MG63 (cell line): Measurements from ENCODE around the gene ZMYM1. TPM values are rescaled to one million over a fixed set of nuclear protein-coding genes. Genes with fewer than 3 reads are reported as not detected.
"Not testable (repeated sequence)": the region's sequence is repeated elsewhere in the genome, so short reads cannot be mapped to it uniquely, and the experiment has no call there.

Experiments
- DNase-seq: peaks from one replicate; pipeline ENCODE4 v3.0.0-alpha.2; 2020
- H3K27me3 ChIP-seq: fragments of 250-450 bp; sonication (Bioruptor Pico); 2 replicates; pipeline ENCODE4 v1.5.1; 2020; ENCODE audit warnings: mild to moderate bottlenecking, moderate library complexity
- H3K36me3 ChIP-seq: fragments of 250-450 bp; sonication (Bioruptor Pico); 2 replicates; pipeline ENCODE4 v1.5.1; 2020; ENCODE audit warnings: mild to moderate bottlenecking, moderate library complexity
- H3K4me3 ChIP-seq: fragments of 250-450 bp; sonication (Bioruptor Pico); 2 replicates; pipeline ENCODE4 v1.5.1; 2020; ENCODE audit warnings: mild to moderate bottlenecking, moderate library complexity
- H3K9me3 ChIP-seq: fragments of 250-450 bp; sonication (Bioruptor Pico); 2 replicates; pipeline ENCODE4 v1.5.1; 2020; ENCODE audit warnings: mild to moderate bottlenecking, moderate library complexity
- total RNA-seq: library from RNA; depleted of rRNA; stranded (reverse); fragments of >200 nt; shearing (Covaris generic); gene quantifications from 2 replicates; pipeline ENCODE4 v1.2.3, GENCODE V29; 2014; ENCODE audit warnings: low replicate concordance; rRNA removed

ZMYM1 gene
- total RNA-seq: 11.1 and 28.1 TPM in 2 replicates

DNA sequence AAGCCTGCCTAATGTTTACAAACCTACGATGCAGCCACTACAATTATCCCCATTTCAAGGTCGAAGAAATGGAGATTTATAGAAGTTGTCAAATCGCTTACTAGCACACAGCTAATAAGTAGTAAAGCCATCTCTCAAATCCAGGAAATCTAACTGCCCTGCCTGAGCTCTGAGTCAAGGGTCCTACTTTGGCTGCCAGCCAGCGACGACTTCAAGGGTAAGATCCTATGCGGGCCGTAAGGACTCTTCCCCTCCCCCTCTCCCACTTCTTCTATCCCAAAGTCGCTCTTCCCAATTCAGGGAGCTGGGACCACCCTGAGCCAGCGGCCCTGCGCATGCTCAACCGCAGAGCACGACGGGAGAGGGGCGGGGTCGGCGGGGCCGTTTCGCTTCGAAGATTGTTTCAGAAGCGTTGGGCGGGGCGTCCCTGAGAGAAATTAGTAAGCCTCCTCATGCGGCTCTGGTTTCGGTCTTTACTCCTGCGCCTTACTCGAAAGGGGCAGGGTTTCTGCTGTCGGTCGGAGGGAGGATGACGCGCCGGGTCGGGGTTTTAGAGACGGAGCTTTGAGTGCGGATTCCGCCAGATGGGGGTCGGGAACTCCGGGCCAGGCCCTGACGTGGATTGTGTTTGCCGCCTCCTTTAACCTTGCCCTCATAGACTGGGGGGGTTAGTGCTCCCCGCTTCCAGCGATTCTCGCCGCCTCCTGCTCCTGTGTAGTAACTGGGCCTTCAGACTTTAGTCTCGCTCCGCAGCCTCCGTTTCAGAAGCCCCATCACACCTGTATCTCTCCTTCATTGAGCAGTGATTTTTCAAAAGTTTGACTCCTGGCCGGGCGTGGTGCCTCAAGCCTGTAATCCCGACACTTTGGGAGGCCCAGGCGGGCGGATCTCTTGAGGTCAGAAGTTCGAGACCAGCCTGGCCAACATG is at the start of gene ZMYM1:
Gene ZMYM1 (plus strand): TSS at position 383 of the 928 bp plus-strand sequence. CDS start 14,603 bp downstream, outside the sequence.
- peak; percentile 90 for DNase-seq
- Histone ChIP-seq H3K9me3 (peaks cover 2% of the 10 kb centered on the region; the same call in 1 of the 2 replicates), H3K36me3 (peaks cover 16% of the 10 kb centered on the region), H3K4me3 (peak within 1 kb of the TSS; percentile 69), H3K27me3 (no peaks in the 10 kb centered on the region)

DNA sequence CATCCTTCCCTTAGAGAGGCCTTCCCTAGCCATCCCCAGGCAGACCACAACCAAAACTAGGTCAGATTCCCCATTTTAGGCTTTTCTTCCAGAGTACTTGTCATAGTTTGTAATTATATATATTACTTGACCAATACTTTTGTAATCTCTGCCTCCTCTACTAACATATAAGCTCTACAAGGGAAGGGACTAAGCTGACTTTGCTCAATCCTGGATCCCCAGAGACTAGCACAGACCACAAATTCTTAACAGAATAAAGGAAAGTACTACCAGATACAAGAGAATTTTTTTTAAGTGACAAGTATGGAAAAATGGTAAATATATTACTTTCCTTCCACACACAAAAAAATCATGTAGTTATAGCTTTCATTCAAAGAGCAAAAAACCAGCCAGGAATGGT is 49.4 kb upstream of the ZMYM1 start:
- peaks cover 3% of the 10 kb centered on the region for H3K36me3 ChIP-seq
- peaks cover 13% of the 10 kb centered on the region for H3K9me3 ChIP-seq
- no peak for DNase-seq
- H3K27me3 ChIP-seq: no peaks in the 10 kb centered on the region
- no peak overlapping the region; the same call in 1 of the 2 replicates for H3K4me3 ChIP-seq

DNA sequence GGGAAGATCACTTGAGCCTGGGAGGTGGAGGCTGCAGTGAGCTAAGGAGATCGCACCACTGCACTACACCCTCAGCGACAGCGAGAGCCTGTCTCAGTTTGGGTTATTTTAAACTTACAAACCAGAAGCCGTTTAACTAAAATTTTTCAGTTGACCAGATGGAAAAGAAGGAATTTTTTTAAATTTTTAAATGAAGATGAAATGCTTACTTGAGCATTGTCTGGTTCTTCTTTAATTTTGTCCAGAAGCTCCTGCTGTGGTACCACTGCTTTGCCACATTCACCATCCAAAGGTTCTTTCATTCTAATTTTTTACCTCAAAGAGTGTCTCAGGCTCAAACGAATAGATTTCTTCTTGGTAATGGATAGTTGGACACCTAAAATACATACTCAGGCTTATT is 48.8 kb upstream of the ZMYM1 start:
- DNase-seq: no peak
- H3K4me3 ChIP-seq: peak overlapping the region; percentile 72
- H3K9me3 ChIP-seq: peaks cover 13% of the 10 kb centered on the region
- H3K36me3 ChIP-seq: peaks cover 3% of the 10 kb centered on the region
- no peaks in the 10 kb centered on the region for H3K27me3 ChIP-seq

DNA sequence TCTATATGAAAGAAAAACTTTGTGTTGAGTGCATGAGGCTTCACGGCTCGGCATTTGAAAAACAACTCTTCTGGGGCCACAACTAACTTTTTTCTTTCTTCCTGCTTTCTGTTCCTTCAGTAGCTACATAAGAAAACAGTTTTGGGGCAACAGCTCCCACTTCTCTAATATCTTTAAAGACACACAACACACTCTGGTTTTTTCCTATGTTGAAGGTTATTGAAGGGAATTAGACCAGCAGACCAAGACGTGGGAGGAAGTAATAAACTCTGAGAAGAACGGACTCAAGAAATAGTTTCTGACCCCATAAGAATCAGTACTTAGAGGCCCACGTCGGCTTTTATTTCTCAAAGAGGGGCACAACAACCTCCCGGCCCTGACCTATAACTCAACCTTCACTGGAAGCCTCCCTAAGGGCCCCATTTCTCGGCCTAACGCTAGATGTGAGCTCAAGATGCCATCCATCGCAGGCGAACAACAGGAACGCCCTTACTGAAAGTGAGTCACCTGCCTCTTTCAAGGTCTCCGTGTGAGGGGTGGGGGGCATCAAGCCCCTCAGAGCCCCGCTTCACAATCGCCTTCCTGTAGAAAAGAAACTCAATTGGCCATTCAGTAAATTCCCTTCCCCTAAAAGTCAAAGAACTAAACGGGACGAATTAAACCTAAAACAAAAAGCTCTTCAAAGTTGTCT is 48.3 kb upstream of the ZMYM1 start:
- no peaks in the 10 kb centered on the region for H3K27me3 ChIP-seq
- peak; percentile 35 for DNase-seq
- peaks cover 3% of the 10 kb centered on the region for H3K36me3 ChIP-seq
- peaks cover 13% of the 10 kb centered on the region for H3K9me3 ChIP-seq
- peak overlapping the region; percentile 72 for H3K4me3 ChIP-seq

DNA sequence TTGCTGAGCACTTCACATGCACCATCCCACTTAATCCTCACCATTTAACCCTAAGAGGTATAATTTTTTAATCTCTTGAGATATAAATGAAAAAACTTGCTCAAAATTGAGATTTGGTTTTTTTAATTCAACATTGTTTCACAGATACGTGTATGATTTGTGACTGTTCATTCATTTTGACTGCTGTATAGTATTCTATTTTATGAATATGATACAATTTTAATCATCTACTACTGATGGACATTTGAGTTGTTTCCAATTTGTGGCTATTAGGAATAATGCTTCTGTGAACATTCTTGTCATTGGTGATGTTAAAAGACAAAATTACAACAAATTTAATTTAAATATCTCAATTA is 46.8 kb upstream of the ZMYM1 start:
- Histone ChIP-seq H3K36me3 (peaks cover 3% of the 10 kb centered on the region; the same call in 1 of the 2 replicates), H3K9me3 (peaks cover 13% of the 10 kb centered on the region), H3K27me3 (no peaks in the 10 kb centered on the region), H3K4me3 (peak overlapping the region; percentile 72)
- DNase-seq: no peak

DNA sequence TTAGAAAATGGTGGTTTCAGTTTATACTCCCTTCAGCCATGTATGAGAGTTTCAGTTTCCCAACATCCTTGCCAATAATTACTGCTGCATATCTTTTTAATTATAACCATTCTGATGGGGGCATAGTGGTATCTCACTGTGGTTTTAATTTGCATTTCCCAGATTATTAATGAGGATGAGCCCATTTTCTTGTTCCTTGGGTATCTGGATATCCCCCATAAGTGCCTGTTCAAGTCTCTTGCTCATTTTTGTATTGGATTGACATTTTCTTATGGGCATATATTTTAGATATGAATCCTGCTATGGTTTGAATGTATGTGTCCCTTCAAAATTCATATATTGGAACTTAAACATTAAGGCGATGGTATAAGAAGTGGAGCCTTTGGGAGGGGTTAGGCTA is 45.8 kb upstream of the ZMYM1 start:
- DNase-seq: no peak

DNA sequence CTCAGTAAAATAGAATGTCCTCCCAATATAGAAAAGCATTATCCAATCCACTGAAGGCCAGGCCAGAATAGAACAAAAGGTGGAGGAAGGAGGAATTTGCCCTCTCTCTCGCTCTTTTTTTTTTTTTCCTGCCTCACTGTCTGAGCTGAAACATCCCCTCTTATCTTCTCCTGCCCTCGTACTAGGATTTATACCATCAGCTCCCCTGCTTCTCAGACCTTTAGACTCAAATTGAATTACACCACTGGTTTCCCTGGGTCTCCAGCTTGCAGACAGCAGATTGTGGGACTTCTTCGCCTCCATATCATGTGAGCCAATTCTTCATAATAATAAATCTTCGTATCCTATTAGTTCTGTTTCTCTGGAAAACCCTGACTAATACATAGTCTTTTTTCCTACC is 42.6 kb upstream of the ZMYM1 start:
- DNase-seq: no peak
- Histone ChIP-seq H3K4me3 (no peak overlapping the region), H3K36me3 (no peaks in the 10 kb centered on the region), H3K27me3 (no peaks in the 10 kb centered on the region), H3K9me3 (peaks cover 13% of the 10 kb centered on the region)

More for the DNA sequence above, 45.8 kb upstream of the ZMYM1 start:
- H3K4me3 ChIP-seq: no peak overlapping the region
- H3K9me3 ChIP-seq: peaks cover 13% of the 10 kb centered on the region
- no peaks in the 10 kb centered on the region for H3K27me3 ChIP-seq
- peaks cover 3% of the 10 kb centered on the region; the same call in 1 of the 2 replicates for H3K36me3 ChIP-seq

DNA sequence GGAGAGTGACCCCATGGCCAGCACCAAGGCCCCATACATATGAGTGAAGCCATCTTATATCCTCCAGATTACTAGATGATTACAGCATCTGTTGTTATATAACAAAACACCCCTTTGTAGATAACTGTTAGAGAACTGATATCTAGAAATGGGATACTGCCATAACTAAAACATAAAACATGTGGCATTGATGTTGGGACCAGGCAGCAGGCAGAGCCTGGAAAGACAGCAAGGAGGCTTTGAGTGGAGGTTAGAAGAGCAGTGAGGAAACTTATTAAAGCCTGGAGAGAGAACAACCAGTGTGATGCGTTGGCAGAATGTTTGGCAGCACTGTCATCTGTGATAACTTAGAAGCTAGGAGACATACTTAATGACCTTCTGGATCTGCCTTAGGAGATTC is 42.0 kb upstream of the ZMYM1 start:
- Histone ChIP-seq H3K4me3 (no peak overlapping the region), H3K9me3 (peaks cover 12% of the 10 kb centered on the region), H3K36me3 (no peaks in the 10 kb centered on the region), H3K27me3 (no peaks in the 10 kb centered on the region)
- DNase-seq: no peak

DNA sequence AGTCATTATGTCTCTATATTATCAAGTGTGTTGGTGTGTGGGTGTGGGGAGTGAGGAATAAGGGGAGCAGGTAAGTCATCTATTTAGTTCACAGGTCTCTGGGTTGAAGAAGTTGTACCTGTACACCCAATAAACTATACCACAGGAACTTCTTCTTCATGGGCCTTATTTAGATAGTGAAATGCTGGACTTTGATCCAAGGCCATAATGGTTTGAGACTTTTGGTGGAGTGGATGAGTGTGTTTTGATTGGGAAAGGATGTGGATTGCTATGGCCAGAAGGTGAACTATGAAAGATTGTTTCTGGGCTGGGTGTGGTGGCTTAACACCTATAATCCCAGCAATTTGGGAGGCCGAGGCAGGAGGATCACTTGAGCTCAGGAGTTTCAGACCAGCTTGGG is 40.5 kb upstream of the ZMYM1 start:
- Histone ChIP-seq H3K9me3 (no peaks in the 10 kb centered on the region; the same call in 1 of the 2 replicates), H3K4me3 (no peak overlapping the region), H3K27me3 (no peaks in the 10 kb centered on the region), H3K36me3 (no peaks in the 10 kb centered on the region)
- no peak for DNase-seq

DNA sequence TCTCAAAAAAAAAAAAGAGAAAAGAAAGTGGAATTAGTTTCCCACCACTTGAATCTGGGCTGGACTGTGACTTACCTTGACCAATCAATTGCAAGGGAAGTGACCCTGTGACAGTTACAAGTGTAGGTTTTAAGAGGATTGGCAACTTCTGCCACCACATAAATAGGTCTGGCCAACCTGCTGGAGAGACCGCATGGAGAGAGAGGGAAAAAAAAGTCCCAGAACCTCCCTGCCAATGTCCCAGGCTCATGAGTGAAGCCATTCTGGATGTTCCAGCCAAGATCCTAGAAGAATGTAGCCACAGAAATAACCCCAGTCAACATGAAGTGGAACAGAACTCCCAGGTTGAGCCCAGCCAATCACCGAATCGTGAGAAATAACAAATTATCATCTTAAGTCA is 35.7 kb upstream of the ZMYM1 start:
- H3K27me3 ChIP-seq: no peaks in the 10 kb centered on the region
- H3K9me3 ChIP-seq: no peaks in the 10 kb centered on the region
- no peak overlapping the region for H3K4me3 ChIP-seq
- no peak for DNase-seq
- no peaks in the 10 kb centered on the region for H3K36me3 ChIP-seq

DNA sequence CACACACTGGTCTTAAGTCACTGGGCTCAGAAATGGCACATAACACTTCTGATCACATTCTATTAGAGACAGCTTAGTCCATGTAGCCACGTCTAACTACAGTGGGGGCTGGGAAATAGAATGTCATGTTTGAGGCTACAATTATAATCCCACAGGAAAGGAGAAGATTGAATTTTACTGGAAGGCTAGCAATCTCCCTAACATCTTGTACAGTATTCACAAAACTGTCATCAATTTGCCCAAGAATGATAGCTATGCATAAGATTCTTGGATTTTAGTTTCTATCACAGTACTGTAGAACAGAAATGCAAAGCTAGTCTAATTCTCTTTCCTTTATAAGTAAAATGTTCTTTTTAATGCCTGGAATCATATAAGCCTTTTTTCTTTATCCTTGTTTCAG is 34.8 kb upstream of the ZMYM1 start:
- DNase-seq: no peak
- Histone ChIP-seq H3K4me3 (no peak overlapping the region), H3K36me3 (no peaks in the 10 kb centered on the region), H3K9me3 (no peaks in the 10 kb centered on the region), H3K27me3 (no peaks in the 10 kb centered on the region)

DNA sequence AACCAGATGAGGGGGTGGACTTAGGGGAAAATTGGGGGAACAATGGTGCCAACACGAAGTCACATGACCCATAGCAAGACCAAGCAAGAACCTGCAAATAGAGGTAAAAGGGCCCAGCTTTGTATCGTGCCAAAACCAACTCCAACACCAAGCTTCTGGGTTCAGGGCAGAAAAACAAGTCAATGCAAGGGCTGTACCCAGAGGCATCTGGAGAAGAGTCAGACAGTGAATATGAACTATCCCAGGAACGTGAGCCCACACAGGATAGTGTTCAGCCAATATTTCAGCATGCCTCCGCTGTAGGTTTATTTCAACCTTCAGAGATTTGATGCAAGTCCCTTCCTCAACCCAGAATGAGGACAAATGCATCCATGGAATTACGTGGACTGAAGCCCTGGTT is 32.5 kb upstream of the ZMYM1 start:
- Histone ChIP-seq H3K4me3 (no peak overlapping the region), H3K36me3 (no peaks in the 10 kb centered on the region)

DNA sequence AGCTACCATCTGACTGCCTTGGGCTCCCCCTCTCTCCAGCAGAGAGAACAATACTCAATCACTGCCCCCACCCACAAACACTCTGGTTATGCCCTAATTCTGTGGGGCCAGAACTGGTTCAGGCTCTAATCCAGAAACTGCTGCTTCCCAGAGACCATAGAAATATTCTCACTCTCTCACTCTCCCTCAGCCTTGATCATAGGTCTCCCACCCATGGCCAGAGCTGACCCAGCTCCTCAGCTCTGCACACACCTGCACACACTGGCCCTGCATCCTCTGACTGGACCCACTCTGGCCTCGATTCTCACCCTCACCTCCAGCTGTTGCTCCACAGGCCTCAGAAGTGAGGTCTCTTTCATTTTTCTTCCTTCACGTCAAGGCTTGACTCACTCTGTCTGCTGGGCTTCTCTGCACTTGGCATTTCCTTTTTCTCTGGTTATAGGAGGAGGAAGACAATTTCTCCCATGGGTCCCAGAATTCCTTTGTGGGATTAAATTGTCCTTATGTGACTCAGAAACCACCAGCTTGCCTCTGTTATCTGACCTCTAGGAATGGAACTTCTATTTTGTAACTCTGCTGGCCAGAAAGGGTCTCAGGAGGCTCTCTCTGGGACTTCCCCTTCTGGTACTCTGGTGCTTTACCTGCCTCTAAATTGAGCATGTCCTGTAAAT is 31.9 kb upstream of the ZMYM1 start:
- Histone ChIP-seq H3K9me3 (no peaks in the 10 kb centered on the region), H3K36me3 (no peaks in the 10 kb centered on the region), H3K4me3 (no peak overlapping the region), H3K27me3 (no peaks in the 10 kb centered on the region)
- DNase-seq: peak; percentile 69

More for the DNA sequence above, 32.5 kb upstream of the ZMYM1 start:
- Histone ChIP-seq H3K27me3 (no peaks in the 10 kb centered on the region), H3K9me3 (no peaks in the 10 kb centered on the region)
- DNase-seq: no peak

DNA sequence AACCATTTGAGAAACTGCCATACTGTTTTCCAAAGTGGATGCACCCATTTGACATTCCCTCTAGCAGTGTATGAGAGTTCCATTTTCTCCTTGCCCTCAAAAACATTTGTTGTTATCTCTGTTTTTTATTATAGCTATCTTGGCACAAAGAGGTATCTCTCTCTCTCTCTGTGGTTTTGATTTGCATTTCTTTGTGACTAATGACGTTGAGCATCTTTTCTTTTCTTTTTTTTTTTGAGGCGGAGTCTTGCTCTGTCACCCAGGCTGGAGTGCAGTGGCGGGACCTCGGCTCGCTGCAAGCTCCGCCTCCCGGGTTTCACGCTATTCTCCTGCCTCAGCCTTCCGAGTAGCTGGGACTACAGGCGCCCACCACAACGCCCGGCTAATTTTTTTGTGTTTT is 30.1 kb upstream of the ZMYM1 start:
- Histone ChIP-seq H3K36me3 (no peaks in the 10 kb centered on the region), H3K9me3 (no peaks in the 10 kb centered on the region), H3K27me3 (no peaks in the 10 kb centered on the region), H3K4me3 (no peak overlapping the region)
- no peak for DNase-seq

DNA sequence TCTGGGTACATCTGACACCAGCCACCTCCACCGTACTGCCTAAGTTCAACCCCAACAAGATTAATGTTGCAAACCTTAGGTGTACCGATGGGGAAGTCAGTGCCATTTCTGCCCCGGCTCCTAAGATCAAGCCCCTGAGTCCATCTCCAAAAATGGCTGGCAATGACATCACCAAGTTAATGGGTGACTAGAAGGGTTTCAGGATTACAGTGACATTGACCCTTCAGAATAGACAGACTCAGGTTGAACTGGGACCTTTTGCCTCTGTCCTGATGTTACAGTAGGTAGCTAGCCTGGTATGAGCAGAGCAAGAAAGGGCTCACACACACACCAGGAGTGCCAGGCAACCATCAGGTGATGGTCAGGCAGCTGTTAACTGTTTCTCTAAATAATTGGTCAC is 25.8 kb upstream of the ZMYM1 start:
- no peak for DNase-seq
- H3K36me3 ChIP-seq: no peaks in the 10 kb centered on the region
- H3K4me3 ChIP-seq: no peak overlapping the region
- H3K9me3 ChIP-seq: no peaks in the 10 kb centered on the region
- 0 out of 2 replicates have a peak, but pooled peaks cover 2% of the 10 kb centered on the region for H3K27me3 ChIP-seq

DNA sequence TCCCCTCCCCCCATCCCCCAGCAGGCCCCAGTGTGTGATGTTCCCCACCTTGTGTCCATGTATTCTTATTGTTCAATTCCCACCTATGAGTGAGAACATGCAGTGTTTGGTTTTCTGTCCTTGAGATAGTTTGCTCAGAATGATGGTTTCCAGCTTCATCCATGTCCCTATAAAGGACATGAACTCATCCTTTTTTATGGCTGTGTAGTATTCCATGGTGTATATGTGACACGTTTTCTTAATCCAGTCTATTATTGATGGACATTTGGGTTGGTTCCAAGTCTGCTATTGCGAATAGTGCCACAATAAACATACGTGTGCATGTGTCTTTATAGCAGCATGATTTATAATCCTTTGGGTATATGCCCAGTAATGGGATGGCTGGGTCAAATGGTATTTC is 24.9 kb upstream of the ZMYM1 start:
- H3K9me3 ChIP-seq, H3K36me3 ChIP-seq, H3K4me3 ChIP-seq, H3K27me3 ChIP-seq, DNase-seq: not testable (repeated sequence)

DNA sequence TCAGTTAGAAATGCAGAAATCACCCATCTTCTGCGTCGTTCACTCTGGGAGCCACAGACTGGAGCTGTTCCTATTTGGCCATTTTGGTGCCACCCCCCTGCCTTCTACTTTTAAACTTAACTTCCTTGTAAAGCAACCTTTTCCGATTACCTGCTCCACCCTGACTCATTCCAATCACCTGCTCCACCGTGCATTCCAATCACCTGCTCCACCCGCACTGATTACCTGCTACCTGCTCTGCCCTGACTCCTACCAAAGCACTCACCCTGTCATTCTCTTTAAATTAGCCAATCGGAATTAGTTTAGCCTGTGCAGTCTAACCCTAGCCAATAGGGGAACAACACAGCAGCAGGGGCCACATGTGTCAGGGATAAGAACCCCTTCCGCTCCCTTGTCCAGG is 20.9 kb upstream of the ZMYM1 start:
- H3K36me3 ChIP-seq, H3K9me3 ChIP-seq, H3K27me3 ChIP-seq, DNase-seq, H3K4me3 ChIP-seq: not testable (repeated sequence)
